Activated effector memory CD4-positive, alpha-beta T cell treated with anti-CD3 and anti-CD28 coated beads, Interleukin-2, amount 50 U/mL, for 16 hours (primary cell): ENCODE results near the gene ORAI2.
"Not testable (repeated sequence)": the region's sequence is repeated elsewhere in the genome, so short reads cannot be mapped to it uniquely, and the experiment has no call there.

Source experiments
- DNase-seq: peaks from one replicate; pipeline ENCODE4 v3.0.0-alpha.2; 2020

Gene ORAI2

GRCh38 chr7:102450242-102450641 is 16.9 kb downstream of the ORAI2 start:
- peak; percentile 83 for DNase-seq

- DNase-seq, result no peak
These were observed 18.1 kb downstream of the ORAI2 start for GRCh38 chr7:102451371-102452054.

- no peak for DNase-seq
These were observed 19.1 kb downstream of the ORAI2 start for GRCh38 chr7:102452451-102452850.

- no peak for DNase-seq
These were observed 19.9 kb downstream of the ORAI2 start for GRCh38 chr7:102453319-102453718.

GRCh38 chr7:102454468-102454867 is 21.1 kb downstream of the ORAI2 start:
- no peak for DNase-seq

- DNase-seq, result not testable (repeated sequence)
These were observed 21.6 kb downstream of the ORAI2 start for GRCh38 chr7:102454932-102455331.

GRCh38 chr7:102455596-102455995 is 22.2 kb downstream of the ORAI2 start:
- no peak for DNase-seq

GRCh38 chr7:102456327-102456726 is 23.0 kb downstream of the ORAI2 start:
- DNase-seq, result no peak

GRCh38 chr7:102457352-102457924 is 24.1 kb downstream of the ORAI2 start:
- no peak for DNase-seq

GRCh38 chr7:102459221-102459844 is 26.0 kb downstream of the ORAI2 start:
- DNase-seq, result no peak

- no peak for DNase-seq
These were observed 27.1 kb downstream of the ORAI2 start for GRCh38 chr7:102460467-102460866.

- no peak for DNase-seq
These were observed 30.6 kb downstream of the ORAI2 start for GRCh38 chr7:102463841-102464576.

- peak; percentile 98 for DNase-seq
These were observed 31.4 kb downstream of the ORAI2 start, which contains the start of the genes ALKBH4 and LRWD1 for GRCh38 chr7:102464577-102465280. ALKBH4 (minus strand) TSS chr7:102464863; CDS start chr7:102464836, 27 bp downstream. LRWD1 (plus strand) TSS chr7:102464984; CDS start chr7:102465081, 97 bp downstream.

GRCh38 chr7:102466097-102466496 is 32.7 kb downstream of the ORAI2 start:
- DNase-seq, result no peak

GRCh38 chr7:102467581-102468477 is 34.5 kb downstream of the ORAI2 start:
- no peak for DNase-seq

- DNase-seq, result peak; percentile 55
These were observed 35.3 kb downstream of the ORAI2 start for GRCh38 chr7:102468478-102469350.

GRCh38 chr7:102469351-102469971 is 36.1 kb downstream of the ORAI2 start:
- DNase-seq, result peak; percentile 60

GRCh38 chr7:102469972-102470825 is 36.8 kb downstream of the ORAI2 start:
- peak; percentile 57 for DNase-seq

GRCh38 chr7:102471791-102472125 is 38.4 kb downstream of the ORAI2 start:
- peak; percentile 50 for DNase-seq
